IMR-90 (cell line): ENCODE data around the gene R3HDM2. TPM values are rescaled to one million over a fixed set of nuclear protein-coding genes. Genes with fewer than 3 reads are reported as not detected.
"Not testable (repeated sequence)": the region's sequence is repeated elsewhere in the genome, so short reads cannot be mapped to it uniquely, and the experiment has no call there.

Source experiments
- ATAC-seq: fragments of 200-7000 bp; cut with Tn5 transposase; 2 replicates; pipeline ENCODE4 v1.9.1; 2020; ENCODE audit warnings: low read depth, mild to moderate bottlenecking, moderate library complexity
- BruUV-seq: library from RNA; stranded (reverse); fragments of 400-500 nt; replicated peaks from 2 replicates; lab custom pipeline; 2021; lab: Mats Ljungman, UMichigan
- CTCF ChIA-PET: fragments of 300-600 bp; formaldehyde crosslinking; extraction: SDS; loops from one replicate; lab custom pipeline; 2021; ENCODE audit warnings: antibody characterized with exemption; lab: Yijun Ruan, JAX
- POLR2A ChIA-PET: fragments of 300-600 bp; sonication (Branson Sonifier 250); formaldehyde crosslinking; loops from one replicate; lab custom pipeline; 2022; ENCODE audit warnings: antibody characterized with exemption; ENCODE audit not compliant: unreplicated experiment; lab: Charles Lee
- DNase-seq: peaks from one replicate; pipeline ENCODE4 v3.0.0; 2013
- H2AFZ ChIP-seq: replicated peaks from 2 replicates; pipeline ENCODE3; 2013; ENCODE audit warnings: low read length, mild to moderate bottlenecking; ENCODE audit not compliant: poor library complexity
- H2AK5ac ChIP-seq: 2 replicates; pipeline ENCODE4 v1.6.1; 2013; ENCODE audit warnings: low read depth, low read length, inconsistent platforms
- H2AK9ac ChIP-seq: replicated peaks from 2 replicates; pipeline ENCODE3; 2013; ENCODE audit warnings: mild to moderate bottlenecking, low read depth, low read length, moderate library complexity; ENCODE audit not compliant: poor library complexity
- H2BK120ac ChIP-seq: 2 replicates; pipeline ENCODE4 v1.6.1; 2013; ENCODE audit warnings: low read depth, low read length, inconsistent platforms
- H2BK15ac ChIP-seq: 3 replicates; pipeline ENCODE4 v1.6.1; 2013; ENCODE audit warnings: low read depth, low read length, inconsistent platforms
- H2BK20ac ChIP-seq: 2 replicates; pipeline ENCODE4 v1.6.1; 2013; ENCODE audit warnings: low read depth, mild to moderate bottlenecking, inconsistent platforms, low read length, moderate library complexity
- H2BK5ac ChIP-seq: 2 replicates; pipeline ENCODE4 v1.6.1; 2013; ENCODE audit warnings: mild to moderate bottlenecking, low read depth, low read length, inconsistent platforms; ENCODE audit not compliant: poor library complexity, severe bottlenecking
- H3K14ac ChIP-seq: replicated peaks from 2 replicates; pipeline ENCODE4 v1.6.1; 2013; ENCODE audit warnings: low read depth, low read length, inconsistent platforms
- H3K18ac ChIP-seq: 2 replicates; pipeline ENCODE4 v1.6.1; 2013; ENCODE audit warnings: low read depth, low read length, control low read depth
- H3K23ac ChIP-seq: 2 replicates; pipeline ENCODE4 v1.6.1; 2013; ENCODE audit warnings: low read depth, low read length, inconsistent platforms
- H3K27ac ChIP-seq: 2 replicates; pipeline ENCODE4 v1.5.1; 2013; ENCODE audit warnings: mild to moderate bottlenecking, control low read depth, low read length; ENCODE audit not compliant: insufficient read depth
- H3K27me3 ChIP-seq: 2 replicates; pipeline ENCODE4 v1.6.1; 2013; ENCODE audit warnings: low read length; ENCODE audit not compliant: control insufficient read depth, insufficient read depth
- H3K36me3 ChIP-seq: 2 replicates; pipeline ENCODE4 v1.6.1; 2013; ENCODE audit warnings: low read length, mixed read lengths; ENCODE audit not compliant: control insufficient read depth, insufficient read depth
- H3K4ac ChIP-seq: 2 replicates; pipeline ENCODE4 v1.6.1; 2013; ENCODE audit warnings: low read depth, low read length, inconsistent platforms
- H3K4me1 ChIP-seq: 2 replicates; pipeline ENCODE4 v1.6.1; 2013; ENCODE audit warnings: low read length, mixed read lengths; ENCODE audit not compliant: control insufficient read depth, insufficient read depth
- H3K4me2 ChIP-seq: 2 replicates; pipeline ENCODE4 v1.6.1; 2013; ENCODE audit warnings: low read depth, mild to moderate bottlenecking, control low read depth, low read length, moderate library complexity
- H3K4me3 ChIP-seq: 2 replicates; pipeline ENCODE4 v1.5.1; 2013; ENCODE audit warnings: low read depth, mild to moderate bottlenecking, control low read depth, low read length, moderate library complexity; ENCODE audit not compliant: insufficient read depth
- H3K56ac ChIP-seq: 2 replicates; pipeline ENCODE4 v1.6.1; 2013; ENCODE audit warnings: low read length, inconsistent platforms; ENCODE audit not compliant: insufficient read depth; ENCODE audit errors: extremely low read depth
- H3K79me1 ChIP-seq, 2 experiments: 2 replicates each; pipeline ENCODE4 v1.6.1; 2013; ENCODE audit warnings: low read length in 2 of 2, inconsistent platforms in 1 of 2, low read depth in 1 of 2
- H3K9ac ChIP-seq: 2 replicates; pipeline ENCODE4 v1.6.1; 2013; ENCODE audit warnings: low read depth, low read length, control low read depth
- H3K9me1 ChIP-seq: 2 replicates; pipeline ENCODE4 v1.6.1; 2013; ENCODE audit warnings: low read length, inconsistent platforms; ENCODE audit not compliant: insufficient read depth
- H3K9me3 ChIP-seq: 2 replicates; pipeline ENCODE4 v1.6.1; 2013; ENCODE audit warnings: low read length; ENCODE audit not compliant: control insufficient read depth, insufficient read depth
- H4K20me1 ChIP-seq: 2 replicates; pipeline ENCODE4 v1.6.1; 2013; ENCODE audit warnings: low read length, inconsistent platforms; ENCODE audit not compliant: insufficient read depth
- H4K5ac ChIP-seq: 2 replicates; pipeline ENCODE4 v1.6.1; 2013; ENCODE audit warnings: mild to moderate bottlenecking, low read depth, low read length, control low read depth
- H4K8ac ChIP-seq, 2 experiments: 2 replicates each; pipeline ENCODE4 v1.6.1; 2013; ENCODE audit warnings: low read depth in 2 of 2, low read length in 2 of 2, control low read depth in 1 of 2, inconsistent platforms in 1 of 2
- H4K91ac ChIP-seq: 2 replicates; pipeline ENCODE4 v1.6.1; 2013; ENCODE audit warnings: low read depth, low read length, inconsistent platforms; ENCODE audit not compliant: insufficient read depth
- WGBS, 2 experiments: methylation state at CpG; one replicate each; pipeline versions ENCODE4 v1.1.5 to v1.1.7; 2013; ENCODE audit warnings: missing lambda C conversion rate in 2 of 2; ENCODE audit not compliant: insufficient read length in 1 of 2; ENCODE audit errors: extremely low coverage in 2 of 2; 5-methylcytosine and 5-hydroxymethylcytosine counted together
- dilution Hi-C: fragments of 300-500 bp; cut with HindIII; formaldehyde crosslinking; loops from one replicate; pipeline ENCODE4 v1.14.3; 2018; ENCODE audit warnings: low sequenced_read_pairs; ENCODE audit not compliant: unreplicated experiment
- in situ Hi-C: fragments of 300-500 bp; cut with MboI; formaldehyde crosslinking; loops from 3 replicates; pipeline ENCODE4 v1.14.3; 2019; ENCODE audit warnings: low sequenced_read_pairs, inconsistent platforms, mixed read lengths
- intact Hi-C: fragments of 100-400 bp; cut with micrococcal nuclease; formaldehyde crosslinking; loops from 2 replicates; pipeline ENCODE4 v1.10.0; 2022
- polyA plus RNA-seq, 3 experiments: library from polyadenylated mRNA; depleted of rRNA; stranded (reverse); fragments of >200 nt; gene quantifications; 2 replicates each; pipeline ENCODE4 v1.2.3, GENCODE V29; 2012; ENCODE audit warnings: low replicate concordance in 1 of 3
- total RNA-seq: library from RNA; depleted of rRNA; stranded (reverse); fragments of >200 nt; gene quantifications from 2 replicates; pipeline ENCODE4 v1.2.3, GENCODE V29; 2012

The R3HDM2 gene
- total and polyA plus RNA-seq, 2 of the 4 experiments (the other 2 are of a cell fraction), result 7.5 to 28.4 TPM

DNA sequence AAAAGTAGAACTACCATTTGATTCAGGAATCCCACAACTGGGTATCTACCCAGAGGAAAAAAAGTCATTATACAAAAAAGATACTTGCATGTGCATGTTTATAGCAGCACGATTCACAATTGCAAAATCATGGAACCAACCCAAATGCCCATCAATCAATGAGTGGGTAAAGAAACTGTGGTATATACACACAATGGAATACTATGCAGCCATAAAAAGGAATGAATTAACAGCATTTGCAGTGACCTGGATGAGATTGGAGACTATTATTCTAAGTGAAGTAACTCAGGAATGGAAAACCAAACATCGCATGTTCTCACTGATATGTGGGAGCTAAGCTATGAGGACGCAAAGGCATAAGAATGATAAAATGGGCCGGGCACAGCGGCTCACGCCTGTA lies 154.6 kb downstream of the R3HDM2 start:
- POLR2A ChIA-PET, result interaction anchor here (0.6 kb wide), 3 partner anchors 9 to 37 kb away, joined by 5 to 8 read pairs (median 6); no protein-coding TSS in a partner anchor
- H3K4me2 ChIP-seq, H3K9me1 ChIP-seq, H3K27ac ChIP-seq, H3K14ac ChIP-seq, H3K4me1 ChIP-seq, dilution Hi-C loops, H3K23ac ChIP-seq, H2BK15ac ChIP-seq, H3K4me3 ChIP-seq, BruUV-seq, intact Hi-C loops, H2BK20ac ChIP-seq, H4K20me1 ChIP-seq, H3K18ac ChIP-seq, H4K91ac ChIP-seq, in situ Hi-C loops, H4K8ac ChIP-seq, H4K5ac ChIP-seq, H3K9ac ChIP-seq, H3K9me3 ChIP-seq, H2AFZ ChIP-seq, H3K27me3 ChIP-seq, H2BK5ac ChIP-seq, ATAC-seq, H3K56ac ChIP-seq, H2BK120ac ChIP-seq, DNase-seq, H2AK9ac ChIP-seq, H3K36me3 ChIP-seq, H2AK5ac ChIP-seq, H3K4ac ChIP-seq: not testable (repeated sequence)
- CTCF ChIA-PET, result interaction anchor here (0.7 to 1.6 kb wide), 3 partner anchors 12 to 177 kb away, joined by 3 to 5 read pairs (median 3); no protein-coding TSS in a partner anchor
- peaks cover 0 to 16% of the 10 kb centered on the region in 2 experiments; a peak in 1 of 4 replicates for H3K79me1 ChIP-seq
- WGBS, 2 experiments, result 100% methylated on average over 2 of the region's 6 CpGs; no CpG with 5 or more reads in 1 of the 2 experiments
